Stimulated activated CD8-positive, alpha-beta memory T cell treated with anti-CD3 and anti-CD28 coated beads, Interleukin-4, amount 100 ng/mL, for 1 hour (primary cell): ENCODE data around the gene RGS6.

ENCODE experiments used
- DNase-seq, 2 donors: peaks; one replicate each; pipeline ENCODE4 v3.0.0-alpha.2; 2020; ENCODE audit warnings: low read depth in 2 of 2, low spot score in 1 of 2

Gene RGS6

GRCh38 chr14:72546344-72547016 lies 614.3 kb downstream of the RGS6 start:
- no peak for DNase-seq

- no peak for DNase-seq
These were observed 615.8 kb downstream of the RGS6 start for GRCh38 chr14:72547999-72548398.

- DNase-seq, result no peak
These were observed 616.8 kb downstream of the RGS6 start for GRCh38 chr14:72549026-72549425.

- no peak for DNase-seq
These were observed 617.6 kb downstream of the RGS6 start for GRCh38 chr14:72549854-72550253.

- DNase-seq, result no peak
These were observed 618.3 kb downstream of the RGS6 start for GRCh38 chr14:72550513-72550912.

- DNase-seq, result no peak
These were observed 620.0 kb downstream of the RGS6 start for GRCh38 chr14:72552236-72552635.

GRCh38 chr14:72553161-72553560 lies 620.9 kb downstream of the RGS6 start:
- DNase-seq, result no peak

GRCh38 chr14:72553656-72554055 lies 621.4 kb downstream of the RGS6 start:
- no peak for DNase-seq

GRCh38 chr14:72554401-72554800 lies 622.2 kb downstream of the RGS6 start:
- no peak for DNase-seq

GRCh38 chr14:72554994-72555608 lies 622.9 kb downstream of the RGS6 start:
- no peak for DNase-seq

- no peak for DNase-seq
These were observed 623.4 kb downstream of the RGS6 start for GRCh38 chr14:72555609-72556000.

GRCh38 chr14:72557671-72558070 lies 625.4 kb downstream of the RGS6 start:
- DNase-seq, result no peak

GRCh38 chr14:72558721-72559120 lies 626.5 kb downstream of the RGS6 start:
- DNase-seq, result no peak

GRCh38 chr14:72559202-72559601 lies 627.0 kb downstream of the RGS6 start:
- DNase-seq, result no peak

- no peak for DNase-seq
These were observed 627.5 kb downstream of the RGS6 start for GRCh38 chr14:72559669-72560255.

GRCh38 chr14:72560331-72560730 lies 628.1 kb downstream of the RGS6 start:
- no peak for DNase-seq

GRCh38 chr14:72560889-72561493 lies 628.8 kb downstream of the RGS6 start:
- DNase-seq, result no peak

GRCh38 chr14:72562300-72562699 lies 630.1 kb downstream of the RGS6 start:
- no peak for DNase-seq

GRCh38 chr14:72563676-72564075 lies 631.4 kb downstream of the RGS6 start:
- no peak for DNase-seq

GRCh38 chr14:72565149-72565559 lies 632.9 kb downstream of the RGS6 start:
- no peak for DNase-seq

- DNase-seq, result no peak
These were observed 633.7 kb downstream of the RGS6 start for GRCh38 chr14:72565917-72566316.

GRCh38 chr14:72567226-72567625 lies 635.0 kb downstream of the RGS6 start:
- DNase-seq, result no peak
